Adrenal gland (tissue), 12 donors: Measurements from ENCODE around the gene CHMP2A. TPM values are rescaled to one million over a fixed set of nuclear protein-coding genes. Genes with fewer than 3 reads are reported as not detected.
A peak's percentile ranks its signal among the peaks of the same experiment; 100 is the strongest.
"Not testable (repeated sequence)": the region's sequence is repeated elsewhere in the genome, so short reads cannot be mapped to it uniquely, and the experiment has no call there.

ENCODE experiments used
- DNase-seq, 7 donors: peaks; one replicate each; pipeline ENCODE4 v3.0.0-alpha.2; 2019 to 2020
- H3K27ac ChIP-seq, 5 donors: fragments of 200-600 bp; sonication (generic) in 4 of 5; 1 replicate in 3 of 5; 2 replicates in 2 of 5; pipeline versions ENCODE4 v1.5.1 to v1.8.0; 2016 to 2020; ENCODE audit warnings: mild to moderate bottlenecking in 1 of 5
- H3K27me3 ChIP-seq: fragments of 200-600 bp; 2 replicates; pipeline ENCODE4 v1.8.0; 2021
- H3K36me3 ChIP-seq, 2 donors: fragments of 200-600 bp; replicated peaks in 1 of 2; 1 replicate in 1 of 2; 2 replicates in 1 of 2; pipeline versions ENCODE4 v1.5.1 to v1.8.0; 2018 to 2022
- H3K4me1 ChIP-seq, 2 donors: fragments of 200-600 bp; replicated peaks in 1 of 2; 1 replicate in 1 of 2; 2 replicates in 1 of 2; pipeline versions ENCODE4 v1.5.1 to v1.8.0; 2018 to 2021
- H3K4me3 ChIP-seq, 4 donors: fragments of 200-600 bp; sonication (generic) in 3 of 4; one replicate each; pipeline ENCODE4 v1.5.1; 2016 to 2018
- H3K9me3 ChIP-seq, 3 donors: fragments of 200-600 bp; sonication (generic) in 1 of 3; replicated peaks in 1 of 3; 1 replicate in 2 of 3; 2 replicates in 1 of 3; pipeline versions ENCODE4 v1.5.1 to v1.8.0; 2016 to 2021
- CTCF ChIP-seq, 6 experiments: fragments of 450-650 bp in 4 of 6; fragments of 200-600 bp in 2 of 6; sonication (generic) in 1 of 6; IDR thresholded peaks; 1 replicate in 5 of 6; 2 replicates in 1 of 6; pipeline versions ENCODE4 v1.5.1 to v1.8.0; 2016 to 2021; ENCODE audit warnings: antibody characterized with exemption in 6 of 6, mild to moderate bottlenecking in 2 of 6, moderate library complexity in 1 of 6
- POLR2A ChIP-seq, 2 donors: fragments of 450-650 bp; IDR thresholded peaks; one replicate each; pipeline ENCODE4 v1.6.1; 2017; ENCODE audit warnings: antibody characterized with exemption in 2 of 2, mild to moderate bottlenecking in 2 of 2, moderate library complexity in 1 of 2
- WGBS, 4 donors: extraction: QIAGEN DNeasy Blood & Tissue Kit in 2 of 4; methylation state at CpG; one replicate each; pipeline versions ENCODE4 v1.1.5 to v1.1.7; 2013 to 2017; 5-methylcytosine and 5-hydroxymethylcytosine counted together
- intact Hi-C, 2 donors: fragments of 100-400 bp; cut with DNase I; formaldehyde crosslinking; loops; one replicate each; pipeline versions ENCODE4 v1.14.1 to v1.15.0; 2022 to 2023
- polyA plus RNA-seq, 3 donors: library from polyadenylated mRNA; stranded (reverse); fragments of 200-250 nt in 2 of 3; fragments of 350-450 nt in 1 of 3; fragmentation: Illumina TruSeq in 1 of 3; extraction: RNeasy Lipid Tissue Mini Kit (QIAGEN cat#74804) in 1 of 3; gene quantifications; one replicate each; pipeline ENCODE4 v1.2.3, GENCODE V29; 2013 to 2014
- total RNA-seq, 9 donors: library from RNA; depleted of rRNA in 4 of 9; stranded (reverse); fragments of >200 nt in 4 of 9; fragments of 120-200 nt in 1 of 9; fragmentation: NEBNext Ultra II Directional in 1 of 9; extraction: Animal tissue kit (Norgen Biotek cat#: 25700) in 1 of 9; gene quantifications; one replicate each; pipeline versions ENCODE4 v1.1.0 to v1.2.4, GENCODE V29; 2013 to 2023
- donor health status: healthy with polysubstance abuse.
- donor health status: Bipolar disorder and iron deficiency.
- donor health status: DM: yes; HTN: yes; CAD: no.
- donor health status: DM: no; HTN: no; CAD: no.
- donor health status: DM: no; HTN: no; CAD: no.
- donor health status: DM: yes; HTN: yes; CAD: no.

The CHMP2A gene
- total and polyA plus RNA-seq, 12 donors: 146 to 560 (median 210) TPM

DNA sequence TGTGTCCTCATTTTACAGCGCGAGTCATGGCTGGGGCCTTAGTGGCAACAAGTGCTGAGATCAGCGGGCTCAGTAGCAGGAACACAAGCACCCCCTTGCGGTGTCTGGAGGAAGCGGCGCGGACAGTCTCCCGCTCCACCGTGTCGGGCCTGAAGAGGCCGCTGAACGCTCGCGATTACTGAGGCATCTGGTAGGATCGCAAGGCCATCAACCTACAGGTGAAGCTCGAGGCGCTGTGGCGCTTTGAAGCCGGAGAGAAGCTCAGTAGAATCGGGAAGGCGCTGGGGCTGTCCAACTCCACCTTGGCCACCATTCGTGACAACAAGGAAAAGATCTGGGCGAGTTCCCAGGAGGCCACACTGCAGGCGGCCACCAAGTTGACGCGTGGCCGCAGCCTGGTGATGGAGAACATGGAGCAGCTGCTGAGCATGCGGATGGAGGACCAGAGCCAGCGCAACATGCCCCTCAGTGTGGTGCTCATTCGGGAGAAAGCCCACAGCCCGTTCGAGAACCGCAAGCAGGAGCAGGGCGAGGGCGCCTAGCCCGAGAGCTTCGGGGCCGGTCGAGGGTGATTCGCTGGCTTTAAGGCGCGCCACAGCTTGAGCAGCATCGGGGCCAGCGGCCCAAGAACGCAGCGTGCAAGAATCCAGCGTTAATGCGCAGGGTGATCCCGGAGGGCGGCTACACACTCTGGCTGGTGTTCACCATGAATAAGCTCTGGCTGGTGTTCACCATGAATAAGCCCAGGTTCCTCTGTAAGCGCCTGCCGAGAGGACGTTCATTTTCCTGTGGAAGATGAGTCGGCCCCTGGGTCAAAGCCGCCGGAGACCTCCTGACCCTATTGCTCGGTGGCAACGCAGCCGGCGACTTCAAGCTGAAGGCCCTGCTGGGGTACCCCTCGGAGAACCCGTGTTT lies 26.6 kb upstream of the CHMP2A start:
- Histone ChIP-seq H3K4me3 (no peak overlapping the region), H3K27me3 (no peaks in the 10 kb centered on the region), H3K27ac (peak overlapping the region in 2 of 5 donors; percentile 65 to 80), H3K36me3 (peaks cover 0 to 15% of the 10 kb centered on the region in 2 donors), H3K9me3 (no peaks in the 10 kb centered on the region), H3K4me1 (peaks cover 4 to 10% of the 10 kb centered on the region in 2 donors)
- 72 to 79% (median 77%) methylated on average over 48 to 62 of the region's 62 CpGs for WGBS, 4 donors
- intact Hi-C loops: no loop called here
- DNase-seq: peak; percentile 80 to 95 (median 88)
- TF ChIP-seq POLR2A (IDR thresholded peaks at IDR 0.05): no peak
- TF ChIP-seq CTCF (IDR thresholded peaks at IDR 0.05): peak; percentile 64 to 94 (median 88)

- intact Hi-C loops: no loop called here
- 87 to 93% (median 89%) methylated on average over 8 of the region's 8 CpGs for WGBS, 4 donors
- no peaks in the 10 kb centered on the region for H3K27me3 ChIP-seq
- TF ChIP-seq CTCF (IDR thresholded peaks at IDR 0.05) (no peak), POLR2A (IDR thresholded peaks at IDR 0.05) (no peak)
- no peak overlapping the region for H3K27ac ChIP-seq
- peaks cover 0 to 15% of the 10 kb centered on the region in 2 donors for H3K36me3 ChIP-seq
- H3K4me3 ChIP-seq: no peak overlapping the region
- peaks cover 9 to 11% of the 10 kb centered on the region in 2 donors for H3K4me1 ChIP-seq
- peak in 3 of 7 donors; percentile 7 to 19 (median 19) for DNase-seq
- no peaks in the 10 kb centered on the region for H3K9me3 ChIP-seq
Observed at GRCh38 chr19:58579473-58580142, 24.7 kb upstream of the CHMP2A start.

DNA sequence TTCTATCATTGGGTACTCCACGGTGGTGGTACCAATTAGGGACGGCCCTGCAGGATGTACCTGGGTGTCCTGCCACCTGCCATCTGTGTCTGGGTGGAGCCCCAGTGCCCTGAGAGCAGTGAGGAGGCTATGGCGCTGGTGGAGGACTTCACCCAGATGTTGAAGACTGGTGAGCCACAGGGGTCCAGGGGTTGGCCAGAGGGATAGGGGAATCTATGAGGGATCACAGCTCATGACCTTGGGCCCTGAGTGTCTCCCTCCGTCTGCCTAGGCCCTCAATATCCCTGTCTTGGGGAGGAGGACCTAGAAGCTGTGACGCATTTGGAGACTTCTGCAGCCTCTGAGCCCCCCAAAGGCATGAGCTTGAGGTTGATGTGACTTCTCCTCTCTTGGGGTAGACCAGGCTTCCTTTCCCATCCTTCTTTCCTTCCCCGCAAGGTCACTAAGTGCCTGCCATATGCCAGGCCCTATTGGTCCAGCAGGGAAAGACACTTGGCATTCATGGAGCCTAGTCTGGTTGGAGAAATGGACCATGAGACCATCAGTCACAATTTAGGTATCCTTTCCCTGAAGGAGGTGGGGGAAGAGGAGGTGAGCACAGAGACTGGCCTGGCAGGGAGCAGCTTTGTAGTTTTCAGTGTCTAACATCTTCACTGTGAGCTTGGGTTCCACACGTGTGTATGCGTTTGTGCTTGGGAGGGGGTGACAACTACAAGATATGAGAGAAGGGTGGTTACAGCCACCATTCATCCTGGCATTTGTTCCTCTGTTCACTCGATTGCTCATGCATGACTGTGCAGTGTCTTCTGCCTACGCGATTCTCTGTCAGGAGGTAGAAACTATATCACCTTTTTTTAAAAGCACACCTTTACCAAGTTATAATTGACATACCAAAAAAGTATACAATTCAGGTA lies 23.4 kb upstream of the CHMP2A start:
- DNase-seq: peak; percentile 0 to 50 (median 21)
- TF ChIP-seq POLR2A (IDR thresholded peaks at IDR 0.05) (no peak), CTCF (IDR thresholded peaks at IDR 0.05) (no peak)
- intact Hi-C loops: no loop called here
- Histone ChIP-seq H3K4me3 (no peak overlapping the region), H3K27me3 (no peaks in the 10 kb centered on the region), H3K27ac (no peak overlapping the region), H3K4me1 (peaks cover 9 to 21% of the 10 kb centered on the region in 2 donors), H3K9me3 (no peaks in the 10 kb centered on the region), H3K36me3 (peaks cover 0 to 15% of the 10 kb centered on the region in 2 donors)
- 84 to 92% (median 89%) methylated on average over 9 to 11 of the region's 11 CpGs for WGBS, 4 donors

DNA sequence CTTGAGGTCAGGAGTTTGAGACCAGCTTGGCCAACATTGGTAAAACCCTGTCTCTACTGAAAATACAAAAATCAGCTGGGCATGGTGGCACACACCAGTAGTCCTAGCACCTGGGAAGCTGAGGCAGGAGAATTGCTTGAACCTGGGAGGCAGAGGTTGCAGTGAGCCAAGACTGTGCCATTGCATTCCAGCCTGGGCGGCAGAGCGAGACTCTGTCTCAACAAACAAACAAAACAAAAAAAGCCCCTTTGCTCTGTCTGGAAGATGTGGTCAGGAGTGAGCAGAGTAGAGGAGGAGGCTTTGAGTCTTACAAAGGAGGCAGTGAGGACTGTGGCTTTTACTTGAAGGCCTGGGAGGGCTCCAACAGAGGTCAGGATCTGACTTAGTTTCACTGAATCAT lies 22.7 kb upstream of the CHMP2A start:
- peak in 1 of 7 donors; percentile 11 for DNase-seq
- peaks cover 9 to 21% of the 10 kb centered on the region in 2 donors for H3K4me1 ChIP-seq
- H3K9me3 ChIP-seq, H3K27ac ChIP-seq, intact Hi-C loops, H3K4me3 ChIP-seq, H3K36me3 ChIP-seq, H3K27me3 ChIP-seq: not testable (repeated sequence)
- WGBS, 4 donors: 94 to 96% (median 95%) methylated on average over 2 of the region's 2 CpGs
